Stimulated activated CD4-positive, alpha-beta T cell treated with anti-CD3 and anti-CD28 coated beads, Interleukin-1b, Interleukin-23, amount 100 ng/mL, for 24 hours (primary cell): ENCODE measurements around the gene SLC4A5.
"Not testable (repeated sequence)": the region's sequence is repeated elsewhere in the genome, so short reads cannot be mapped to it uniquely, and the experiment has no call there.

Experiments
- DNase-seq, 4 experiments: peaks; one replicate each; pipeline ENCODE4 v3.0.0-alpha.2; 2020; ENCODE audit warnings: low read depth in 4 of 4, low spot score in 1 of 4

SLC4A5 gene

DNA sequence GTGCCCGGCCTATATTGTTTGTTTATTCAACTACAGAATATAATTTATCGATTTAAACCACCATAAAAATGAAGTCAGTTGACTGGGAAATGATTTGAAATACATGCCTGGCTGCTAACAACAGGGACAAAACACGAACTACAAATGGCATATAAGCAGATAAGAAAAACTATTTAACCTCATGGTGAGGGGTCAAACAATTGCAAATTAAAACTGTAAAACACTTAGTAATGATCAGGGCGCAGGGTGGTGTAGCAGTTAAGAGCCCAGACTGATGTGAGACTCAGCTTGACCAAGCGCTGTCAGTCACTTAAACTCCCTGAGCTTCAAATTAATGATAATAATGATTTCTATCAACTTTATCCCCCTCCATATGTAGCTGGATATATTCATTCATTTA lies 138.1 kb downstream of the SLC4A5 start:
- no peak for DNase-seq

DNA sequence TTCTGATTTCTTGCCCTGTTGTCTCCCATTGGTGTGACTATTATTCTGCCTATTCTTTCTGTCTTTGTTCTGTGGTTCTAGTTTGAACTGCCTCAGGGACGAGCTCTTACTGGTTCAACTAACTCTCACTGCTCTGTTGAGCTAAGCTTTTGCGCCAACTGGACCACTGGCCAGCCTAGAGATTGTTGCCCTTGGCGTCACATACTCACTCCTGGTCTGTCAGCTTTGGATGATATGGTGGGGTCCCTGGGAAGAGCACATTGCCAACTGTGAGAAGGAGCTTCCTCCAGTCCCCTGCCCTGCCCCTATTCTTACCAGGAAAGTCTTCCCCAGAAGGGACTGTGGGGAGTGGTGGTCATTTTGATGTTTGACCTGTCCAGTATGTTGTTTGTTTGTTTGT lies 138.8 kb downstream of the SLC4A5 start:
- no peak for DNase-seq

DNA sequence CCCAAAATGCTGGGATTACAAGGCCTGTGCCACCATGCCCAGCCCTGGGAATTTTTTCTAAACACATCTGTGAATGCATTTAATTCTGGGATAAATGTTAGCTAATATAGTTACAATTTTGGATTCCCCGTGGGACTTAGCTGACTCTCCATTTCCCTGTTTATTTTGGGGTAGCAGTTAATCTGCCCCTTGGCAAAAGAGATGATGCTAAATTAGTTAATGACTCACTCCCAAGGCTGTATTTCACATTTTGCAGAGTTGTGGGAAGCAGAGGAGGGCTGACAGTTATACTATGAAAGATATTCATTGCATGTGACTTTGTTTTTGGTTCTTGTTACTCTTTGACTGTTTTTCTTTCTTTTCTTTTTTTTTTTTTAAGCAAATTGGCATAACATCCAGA lies 141.6 kb downstream of the SLC4A5 start:
- no peak for DNase-seq

- DNase-seq, result no peak
These were observed 142.0 kb downstream of the SLC4A5 start for GRCh38 chr2:74201196-74201595.

GRCh38 chr2:74199871-74200305 lies 143.3 kb downstream of the SLC4A5 start:
- no peak for DNase-seq

DNA sequence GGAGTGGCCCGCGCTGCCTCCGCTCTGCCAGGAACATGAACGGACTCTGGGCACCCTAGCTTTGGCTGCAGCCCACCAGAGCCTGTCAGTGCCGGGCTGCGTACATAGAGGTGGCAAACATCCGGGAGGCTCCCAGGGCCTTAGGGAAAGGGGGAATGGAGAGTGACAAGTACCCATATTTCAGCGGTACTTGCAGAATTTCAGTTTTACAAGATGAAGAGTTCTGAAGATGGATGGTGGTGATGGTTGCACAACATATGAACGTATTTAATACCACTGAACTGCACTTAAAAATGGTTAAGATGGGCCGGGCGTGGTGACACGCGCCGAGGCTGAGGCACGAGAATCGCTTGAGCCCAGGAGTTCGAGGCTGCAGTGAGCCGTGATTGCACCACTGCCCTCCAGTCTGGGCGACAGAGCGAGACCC lies 143.9 kb downstream of the SLC4A5 start:
- no peak for DNase-seq

GRCh38 chr2:74198461-74199274 lies 144.5 kb downstream of the SLC4A5 start, which contains the start of gene MTHFD2:
TSS of gene MTHFD2 (plus strand) at chr2:74198615. CDS start at chr2:74198642, 27 bp downstream.
- DNase-seq, result peak; percentile 79 to 90 (median 83)

- no peak for DNase-seq
These were observed 145.2 kb downstream of the SLC4A5 start for GRCh38 chr2:74198023-74198460.

GRCh38 chr2:74197049-74197448 lies 146.2 kb downstream of the SLC4A5 start:
- DNase-seq, result no peak

DNA sequence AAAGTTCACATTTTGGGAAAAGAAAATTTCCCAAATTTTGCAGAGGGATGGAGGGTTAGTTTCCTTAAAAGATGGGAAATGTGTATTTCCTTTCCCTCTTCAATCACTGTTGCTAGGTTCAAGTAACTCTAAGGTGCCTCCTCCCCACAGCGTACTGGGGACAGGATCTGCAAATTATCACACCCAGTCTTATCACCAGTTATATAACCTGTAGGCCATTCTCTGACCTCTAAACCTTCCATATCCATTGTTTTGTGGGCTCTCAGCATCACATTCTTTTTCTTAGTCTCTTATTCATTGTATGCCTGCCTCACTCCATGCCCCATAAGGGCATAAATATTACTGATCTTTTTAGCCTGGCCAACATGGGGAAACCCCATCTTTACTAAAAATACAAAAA lies 148.4 kb downstream of the SLC4A5 start:
- no peak for DNase-seq

GRCh38 chr2:74191596-74192380 lies 151.4 kb downstream of the SLC4A5 start:
- no peak for DNase-seq

DNA sequence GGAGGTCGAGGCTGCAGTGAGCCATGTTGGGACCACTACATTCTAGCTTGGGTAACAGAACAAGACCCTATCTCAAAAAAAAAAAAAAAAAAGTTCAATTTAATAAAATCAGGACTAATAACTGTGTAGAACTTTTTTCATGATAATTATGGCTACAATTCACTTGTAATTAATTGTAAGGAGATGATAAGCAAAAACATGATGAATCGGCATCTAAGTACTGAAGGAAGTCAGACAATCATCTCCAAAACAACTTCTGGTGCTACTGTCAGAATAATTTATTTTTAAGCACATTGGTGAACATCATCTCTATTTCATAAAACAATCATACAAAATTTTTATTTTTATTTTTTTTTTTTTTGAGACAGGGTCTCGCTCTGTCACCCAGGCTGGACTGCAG lies 154.5 kb downstream of the SLC4A5 start:
- DNase-seq, result no peak

- DNase-seq, result no peak
These were observed 155.1 kb downstream of the SLC4A5 start for GRCh38 chr2:74188018-74188601.

DNA sequence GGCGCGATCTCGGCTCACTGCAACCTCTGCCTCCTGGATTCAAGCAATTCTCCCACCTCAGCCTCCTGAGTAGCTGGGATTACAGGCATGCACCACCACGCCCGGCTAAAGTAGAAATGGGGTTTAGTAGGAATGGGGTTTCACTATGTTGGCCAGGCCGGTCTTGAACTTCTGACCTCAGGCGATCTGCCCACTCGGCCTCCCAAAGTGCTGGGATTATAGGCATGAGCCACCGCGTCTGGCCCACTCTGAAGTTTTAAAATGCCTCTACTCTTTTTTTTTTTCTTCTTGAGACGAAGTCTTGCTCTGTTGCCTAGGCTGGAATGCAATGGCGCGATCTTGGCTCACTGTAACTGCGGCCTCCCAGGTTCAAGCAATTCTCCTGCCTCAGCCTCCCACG lies 156.5 kb downstream of the SLC4A5 start:
- DNase-seq, result not testable (repeated sequence)

DNA sequence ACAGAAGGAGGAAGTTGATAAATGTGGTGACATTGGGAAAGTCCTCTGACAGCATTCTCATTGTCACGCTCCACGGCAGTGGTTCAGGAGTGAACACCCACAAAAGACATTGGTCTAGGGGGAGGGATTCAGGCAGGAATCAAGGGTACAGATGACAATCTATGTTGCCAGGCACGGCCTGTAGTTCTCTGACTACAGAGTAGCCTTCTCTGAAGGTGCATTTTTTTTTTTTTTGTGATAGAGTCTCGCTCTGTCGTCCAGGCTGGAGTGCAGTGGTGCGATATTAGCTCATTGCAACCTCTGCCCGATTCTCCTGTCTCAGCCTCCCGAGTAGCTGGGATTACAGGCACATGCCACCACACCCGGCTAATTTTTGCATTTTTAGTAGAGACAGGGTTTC lies 157.2 kb downstream of the SLC4A5 start:
- no peak for DNase-seq

- DNase-seq, result no peak
These were observed 159.3 kb downstream of the SLC4A5 start for GRCh38 chr2:74183878-74184277.

GRCh38 chr2:74181739-74182138 lies 161.5 kb downstream of the SLC4A5 start:
- DNase-seq, result no peak

- DNase-seq, result no peak
These were observed 164.0 kb downstream of the SLC4A5 start for GRCh38 chr2:74179063-74179865.

- DNase-seq, result peak; percentile 83 to 97 (median 92)
These were observed 164.8 kb downstream of the SLC4A5 start, which contains the start of gene MOB1A for GRCh38 chr2:74178211-74179062. TSS of gene MOB1A (minus strand) at chr2:74178879. CDS start at chr2:74178674, 205 bp downstream.

DNA sequence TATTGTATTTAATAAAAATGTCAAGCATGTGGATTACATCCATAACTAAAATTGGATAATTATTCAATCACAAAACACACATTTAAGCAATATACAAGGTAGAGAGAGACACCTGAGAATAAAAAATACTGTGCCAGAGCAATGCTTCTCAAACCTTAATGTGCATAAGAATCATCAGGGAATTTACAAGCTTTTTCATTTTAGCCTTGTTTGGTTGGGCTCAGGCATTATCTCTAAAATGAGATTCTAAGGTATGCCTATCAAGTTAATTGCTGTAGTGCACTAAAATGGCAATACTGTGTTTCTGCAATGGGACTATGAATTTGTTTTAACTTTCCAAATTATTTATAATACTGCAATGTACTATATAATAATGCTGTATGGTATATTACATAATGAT lies 165.5 kb downstream of the SLC4A5 start:
- no peak for DNase-seq
